Fibroblast of lung (primary cell): ENCODE measurements around the gene BCKDHB. TPM values are rescaled to one million over a fixed set of nuclear protein-coding genes. Genes with fewer than 3 reads are reported as not detected.
"Not testable (repeated sequence)": the region's sequence is repeated elsewhere in the genome, so short reads cannot be mapped to it uniquely, and the experiment has no call there.

Source experiments
- DNase-seq, 2 donors: peaks; one replicate each; pipeline versions ENCODE4 v3.0.0 to v3.0.0-alpha.2; 2010; ENCODE audit warnings: low read depth in 2 of 2
- H2AFZ ChIP-seq: 2 replicates; pipeline ENCODE4 v1.5.1; 2012; ENCODE audit warnings: low read length, control low read depth, inconsistent platforms
- H3K27ac ChIP-seq: 2 replicates; pipeline ENCODE4 v1.5.1; 2011; ENCODE audit warnings: low read length, control low read depth; ENCODE audit not compliant: insufficient read depth
- H3K27me3 ChIP-seq: 2 replicates; pipeline ENCODE4 v1.5.1; 2011; ENCODE audit warnings: mild to moderate bottlenecking, low read length; ENCODE audit not compliant: control insufficient read depth, insufficient read depth
- H3K36me3 ChIP-seq: 2 replicates; pipeline ENCODE4 v1.5.1; 2011; ENCODE audit warnings: low read length; ENCODE audit not compliant: control insufficient read depth, insufficient read depth
- H3K4me1 ChIP-seq: 2 replicates; pipeline ENCODE4 v1.5.1; 2011; ENCODE audit warnings: low read length; ENCODE audit not compliant: control insufficient read depth, insufficient read depth; ENCODE audit errors: extremely low read depth
- H3K4me2 ChIP-seq: 2 replicates; pipeline ENCODE4 v1.5.1; 2011; ENCODE audit warnings: low read length, control low read depth; ENCODE audit not compliant: insufficient read depth; ENCODE audit errors: extremely low read depth
- H3K4me3 ChIP-seq, 4 experiments: fragments of 200-600 bp in 1 of 4; sonication (generic) in 1 of 4; replicated peaks in 1 of 4; 2 replicates each; pipeline ENCODE4 v1.5.1; 2011 to 2016; ENCODE audit warnings: low read length in 4 of 4, low read depth in 3 of 4, mild to moderate bottlenecking in 3 of 4, control low read depth in 2 of 4, inconsistent platforms in 1 of 4, mixed read lengths in 1 of 4; ENCODE audit not compliant: insufficient read depth in 1 of 4; ENCODE audit errors: control extremely low read depth in 1 of 4
- H3K79me2 ChIP-seq: 2 replicates; pipeline ENCODE4 v1.5.1; 2012; ENCODE audit warnings: mild to moderate bottlenecking, low read length, inconsistent platforms; ENCODE audit not compliant: control insufficient read depth, insufficient read depth
- H3K9ac ChIP-seq: 2 replicates; pipeline ENCODE4 v1.5.1; 2011; ENCODE audit warnings: mild to moderate bottlenecking, low read length, control low read depth; ENCODE audit not compliant: insufficient read depth
- H3K9me3 ChIP-seq: 2 replicates; pipeline ENCODE4 v1.5.1; 2012; ENCODE audit warnings: low read depth, low read length; ENCODE audit not compliant: control insufficient read depth, insufficient read depth
- H4K20me1 ChIP-seq: 2 replicates; pipeline ENCODE4 v1.5.1; 2011; ENCODE audit warnings: low read length; ENCODE audit not compliant: control insufficient read depth, insufficient read depth; ENCODE audit errors: extremely low read depth
- CTCF ChIP-seq, 2 donors: IDR thresholded peaks in 1 of 2; conservative IDR thresholded peaks in 1 of 2; 1 replicate in 1 of 2; 2 replicates in 1 of 2; pipeline ENCODE4 v1.5.1; 2011 to 2012; ENCODE audit warnings: low read length in 2 of 2, control low read depth in 1 of 2, inconsistent platforms in 1 of 2, low read depth in 1 of 2, mild to moderate bottlenecking in 1 of 2
- EZH2 ChIP-seq: IDR thresholded peaks from 2 replicates; pipeline ENCODE4 v1.5.1; 2012; ENCODE audit warnings: low read length, control low read depth, mild to moderate bottlenecking; ENCODE audit errors: missing control alignments
- polyA plus RNA-seq, 2 donors: library from polyadenylated mRNA; depleted of rRNA in 1 of 2; stranded (reverse) in 1 of 2; unstranded in 1 of 2; fragments of >200 nt; gene quantifications; 2 replicates each; pipeline ENCODE4 v1.2.1, GENCODE V29; 2011 to 2012; ENCODE audit warnings: missing spikeins in 1 of 2
- total RNA-seq: library from RNA; depleted of rRNA; stranded (reverse); fragments of >200 nt; gene quantifications from 2 replicates; pipeline ENCODE4 v1.2.1, GENCODE V29; 2014

The BCKDHB gene
- total and polyA plus RNA-seq, 2 donors (not counting 1 experiment from before 2014, with no cell fraction given): 8.3 to 16.2 TPM

- no peak overlapping the region for H3K4me3 ChIP-seq
- TF ChIP-seq EZH2: no peak
- TF ChIP-seq CTCF (conservative IDR thresholded peaks at IDR 0.05 in 1 of 2, IDR thresholded peaks at IDR 0.05 in 1 of 2; ENCODE audit: low read depth in 1 of 2, low read length in 2 of 2): no peak
- H3K9ac ChIP-seq: no peak overlapping the region
- H3K9me3 ChIP-seq: no peaks in the 10 kb centered on the region
- H3K27me3 ChIP-seq: peaks cover 2% of the 10 kb centered on the region
- H3K79me2 ChIP-seq: no peaks in the 10 kb centered on the region
- no peak for DNase-seq
- no peaks in the 10 kb centered on the region for H3K4me1 ChIP-seq
- H3K4me2 ChIP-seq: no peak overlapping the region
- H3K27ac ChIP-seq: no peak overlapping the region
- H2AFZ ChIP-seq: no peak overlapping the region
- H3K36me3 ChIP-seq: no peaks in the 10 kb centered on the region
- no peaks in the 10 kb centered on the region for H4K20me1 ChIP-seq
These were observed 2.0 kb upstream of the BCKDHB start for GRCh38 chr6:80104520-80104919.

GRCh38 chr6:80105972-80106417, 476 bp upstream of the BCKDHB start:
- H3K4me3 ChIP-seq: peak overlapping the region; percentile 54 to 95 (median 79)
- peak overlapping the region; percentile 92 for H2AFZ ChIP-seq
- H3K27ac ChIP-seq: no peak overlapping the region
- no peaks in the 10 kb centered on the region for H3K9me3 ChIP-seq
- no peak for TF ChIP-seq EZH2
- no peak for TF ChIP-seq CTCF (conservative IDR thresholded peaks at IDR 0.05 in 1 of 2, IDR thresholded peaks at IDR 0.05 in 1 of 2; ENCODE audit: low read depth in 1 of 2, low read length in 2 of 2)
- peak overlapping the region; percentile 77 for H3K4me2 ChIP-seq
- DNase-seq: no peak
- H3K9ac ChIP-seq: no peak overlapping the region
- H3K79me2 ChIP-seq: no peaks in the 10 kb centered on the region
- no peaks in the 10 kb centered on the region for H3K27me3 ChIP-seq
- no peaks in the 10 kb centered on the region for H3K36me3 ChIP-seq
- no peaks in the 10 kb centered on the region for H3K4me1 ChIP-seq
- no peaks in the 10 kb centered on the region for H4K20me1 ChIP-seq

- not testable (repeated sequence) for DNase-seq
These were observed 16.1 kb downstream of the BCKDHB start for GRCh38 chr6:80122576-80122975.

More at GRCh38 chr6:80122576-80122975, 16.1 kb downstream of the BCKDHB start:
- not testable (repeated sequence) for H4K20me1 ChIP-seq, H3K4me3 ChIP-seq, H3K27me3 ChIP-seq, H2AFZ ChIP-seq, H3K79me2 ChIP-seq, H3K9me3 ChIP-seq, H3K36me3 ChIP-seq, H3K4me1 ChIP-seq, H3K4me2 ChIP-seq, H3K9ac ChIP-seq, H3K27ac ChIP-seq
